ENCODE data around the gene NMT1.
"Not testable (repeated sequence)": the region's sequence is repeated elsewhere in the genome, so short reads cannot be mapped to it uniquely, and the experiment has no call there.

NMT1 gene

DNA sequence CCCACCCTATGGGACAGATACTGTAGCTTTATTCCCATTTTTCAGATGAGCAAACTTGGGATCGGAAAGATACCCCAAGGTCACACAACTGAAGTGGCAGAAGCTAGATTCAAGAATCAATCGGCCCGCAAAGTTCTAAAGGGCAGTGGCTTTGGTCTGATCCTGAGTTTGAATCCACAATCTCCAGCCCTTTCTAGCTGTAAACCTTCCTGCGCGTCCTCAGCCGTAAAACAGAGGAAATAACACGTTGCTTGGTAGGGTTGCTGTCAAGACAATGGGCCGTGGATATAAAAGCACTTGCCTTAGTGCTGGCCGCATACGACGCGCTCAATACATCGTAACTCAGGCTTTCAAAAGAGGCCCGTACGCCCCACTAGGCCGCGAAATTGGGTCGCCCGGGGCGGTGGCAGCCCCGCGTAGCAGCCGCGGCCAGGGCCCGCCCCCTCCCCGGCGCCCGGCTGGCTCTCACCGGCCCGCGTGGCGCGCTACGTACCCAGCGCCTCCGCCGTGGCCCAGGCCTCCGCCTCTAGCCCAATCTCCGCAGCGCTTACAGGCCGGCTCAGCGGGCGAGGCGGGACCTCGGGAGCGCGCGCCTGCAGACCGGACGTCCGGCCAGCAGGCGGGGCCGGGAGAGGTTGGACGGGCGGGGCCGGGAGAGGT, 9.9 kb upstream of the NMT1 start, which contains the start of gene DCAKD (continued):
- TF ChIP-seq, protein P1, sequence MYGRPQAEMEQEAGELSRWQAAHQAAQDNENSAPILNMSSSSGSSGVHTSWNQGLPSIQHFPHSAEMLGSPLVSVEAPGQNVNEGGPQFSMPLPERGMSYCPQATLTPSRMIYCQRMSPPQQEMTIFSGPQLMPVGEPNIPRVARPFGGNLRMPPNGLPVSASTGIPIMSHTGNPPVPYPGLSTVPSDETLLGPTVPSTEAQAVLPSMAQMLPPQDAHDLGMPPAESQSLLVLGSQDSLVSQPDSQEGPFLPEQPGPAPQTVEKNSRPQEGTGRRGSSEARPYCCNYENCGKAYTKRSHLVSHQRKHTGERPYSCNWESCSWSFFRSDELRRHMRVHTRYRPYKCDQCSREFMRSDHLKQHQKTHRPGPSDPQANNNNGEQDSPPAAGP (tag by site-specific recombination; IDR thresholded peaks at IDR 0.05) = no peak
- TF ChIP-seq, protein P2, sequence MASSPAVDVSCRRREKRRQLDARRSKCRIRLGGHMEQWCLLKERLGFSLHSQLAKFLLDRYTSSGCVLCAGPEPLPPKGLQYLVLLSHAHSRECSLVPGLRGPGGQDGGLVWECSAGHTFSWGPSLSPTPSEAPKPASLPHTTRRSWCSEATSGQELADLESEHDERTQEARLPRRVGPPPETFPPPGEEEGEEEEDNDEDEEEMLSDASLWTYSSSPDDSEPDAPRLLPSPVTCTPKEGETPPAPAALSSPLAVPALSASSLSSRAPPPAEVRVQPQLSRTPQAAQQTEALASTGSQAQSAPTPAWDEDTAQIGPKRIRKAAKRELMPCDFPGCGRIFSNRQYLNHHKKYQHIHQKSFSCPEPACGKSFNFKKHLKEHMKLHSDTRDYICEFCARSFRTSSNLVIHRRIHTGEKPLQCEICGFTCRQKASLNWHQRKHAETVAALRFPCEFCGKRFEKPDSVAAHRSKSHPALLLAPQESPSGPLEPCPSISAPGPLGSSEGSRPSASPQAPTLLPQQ (tag by site-specific recombination; IDR thresholded peaks at IDR 0.05) = 0 out of 2 replicates have a peak, but pooled peaks have one; percentile 30
- no peak for TF ChIP-seq SALL2 (tag by site-specific recombination; IDR thresholded peaks at IDR 0.05; ENCODE audit: borderline replicate concordance)
- no peak for TF ChIP-seq ZNF394 (tag by site-specific recombination; IDR thresholded peaks at IDR 0.05; ENCODE audit: borderline replicate concordance)
- TF ChIP-seq ZNF202 (tag by site-specific recombination; IDR thresholded peaks at IDR 0.05; ENCODE audit: borderline replicate concordance) = no peak
- TF ChIP-seq ZNF184 (tag by site-specific recombination; IDR thresholded peaks at IDR 0.05) = 0 out of 2 replicates have a peak, but pooled peaks have one; percentile 58
- TF ChIP-seq, protein P3, sequence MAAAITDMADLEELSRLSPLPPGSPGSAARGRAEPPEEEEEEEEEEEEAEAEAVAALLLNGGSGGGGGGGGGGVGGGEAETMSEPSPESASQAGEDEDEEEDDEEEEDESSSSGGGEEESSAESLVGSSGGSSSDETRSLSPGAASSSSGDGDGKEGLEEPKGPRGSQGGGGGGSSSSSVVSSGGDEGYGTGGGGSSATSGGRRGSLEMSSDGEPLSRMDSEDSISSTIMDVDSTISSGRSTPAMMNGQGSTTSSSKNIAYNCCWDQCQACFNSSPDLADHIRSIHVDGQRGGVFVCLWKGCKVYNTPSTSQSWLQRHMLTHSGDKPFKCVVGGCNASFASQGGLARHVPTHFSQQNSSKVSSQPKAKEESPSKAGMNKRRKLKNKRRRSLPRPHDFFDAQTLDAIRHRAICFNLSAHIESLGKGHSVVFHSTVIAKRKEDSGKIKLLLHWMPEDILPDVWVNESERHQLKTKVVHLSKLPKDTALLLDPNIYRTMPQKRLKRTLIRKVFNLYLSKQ (tag by site-specific recombination; IDR thresholded peaks at IDR 0.05; ENCODE audit: borderline replicate concordance) = no peak
- peak; percentile 69; the same call in 1 of the 2 replicates for TF ChIP-seq KLF9 (tag by site-specific recombination; IDR thresholded peaks at IDR 0.05; ENCODE audit: low read depth)
- peak; percentile 44; the same call in 1 of the 2 replicates for TF ChIP-seq KLF1 (tag by site-specific recombination; IDR thresholded peaks at IDR 0.05)
- peak; percentile 49 for TF ChIP-seq ZNF600 (tag by site-specific recombination; IDR thresholded peaks at IDR 0.05)
- TF ChIP-seq KLF10 (tag by site-specific recombination; IDR thresholded peaks at IDR 0.05) = peak; percentile 51
- peak; percentile 71 for TF ChIP-seq KLF8 (tag by site-specific recombination; IDR thresholded peaks at IDR 0.05)
- TF ChIP-seq ZSCAN30 (tag by site-specific recombination; IDR thresholded peaks at IDR 0.05) = peak; percentile 83
- peak; percentile 53; the same call in 1 of the 2 replicates for TF ChIP-seq SP7 (tag by site-specific recombination; IDR thresholded peaks at IDR 0.05)
- TF ChIP-seq ZNF654 (tag by site-specific recombination; IDR thresholded peaks at IDR 0.05; ENCODE audit: low read depth) = 0 out of 2 replicates have a peak, but pooled peaks have one; percentile 2
- TF ChIP-seq, protein P4, sequence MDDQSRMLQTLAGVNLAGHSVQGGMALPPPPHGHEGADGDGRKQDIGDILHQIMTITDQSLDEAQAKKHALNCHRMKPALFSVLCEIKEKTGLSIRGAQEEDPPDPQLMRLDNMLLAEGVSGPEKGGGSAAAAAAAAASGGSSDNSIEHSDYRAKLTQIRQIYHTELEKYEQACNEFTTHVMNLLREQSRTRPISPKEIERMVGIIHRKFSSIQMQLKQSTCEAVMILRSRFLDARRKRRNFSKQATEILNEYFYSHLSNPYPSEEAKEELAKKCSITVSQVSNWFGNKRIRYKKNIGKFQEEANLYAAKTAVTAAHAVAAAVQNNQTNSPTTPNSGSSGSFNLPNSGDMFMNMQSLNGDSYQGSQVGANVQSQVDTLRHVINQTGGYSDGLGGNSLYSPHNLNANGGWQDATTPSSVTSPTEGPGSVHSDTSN (CRISPR knock-in tag; IDR thresholded peaks at IDR 0.05) = 0 out of 2 replicates have a peak, but pooled peaks have one; percentile 65
- peak; percentile 50; the same call in 1 of the 2 replicates for TF ChIP-seq SP3 (tag by site-specific recombination; IDR thresholded peaks at IDR 0.05)
- peak; percentile 93 for TF ChIP-seq ZNF341 (tag by site-specific recombination; IDR thresholded peaks at IDR 0.05; ENCODE audit: low read depth)
- TF ChIP-seq ZNF596 (tag by site-specific recombination; IDR thresholded peaks at IDR 0.05) = peak; percentile 53
- peak; percentile 65 for TF ChIP-seq PRDM10 (tag by site-specific recombination; IDR thresholded peaks at IDR 0.05)

- H3K4me1 ChIP-seq (ENCODE audit: control insufficient read depth, insufficient read depth, low read length); H3K36me3 ChIP-seq (ENCODE audit: control insufficient read depth in 2 of 2, insufficient read depth in 1 of 2, low read length in 2 of 2); H3K9me3 ChIP-seq (ENCODE audit: control insufficient read depth, insufficient read depth, low read depth, low read length); H3K27ac ChIP-seq (ENCODE audit: extremely low read depth, low read depth, low read length): not testable (repeated sequence)
- H3K4me3 ChIP-seq (ENCODE audit: low read depth, low read length) = peak overlapping the region; percentile 48
- ChIA-PET POLR2A (interaction anchor here (0.6 to 4.0 kb wide), 4 partner anchors 9 to 124 kb away, joined by 3 to 56 read pairs (median 4); partner anchors contain the start of gene NMT1), CTCF (interaction anchor here (0.6 kb wide), 1 partner anchor 18 kb away, joined by 3 read pairs; no protein-coding TSS in a partner anchor)
Observed at GRCh38 chr17:45051720-45052051, 9.4 kb upstream of the NMT1 start.

Data from HEK293 (cell line).